ENCODE results near the gene CDH4. TPM values are rescaled to one million over a fixed set of nuclear protein-coding genes. Genes with fewer than 3 reads are reported as not detected.

CDH4 gene
- total RNA-seq, 1 donor from 2014 or later, result 12.1 TPM

GRCh38 chr20:61957961-61958715 is 706.1 kb downstream of the CDH4 start:
- H3K4me3 ChIP-seq (ENCODE audit: low read depth, low read length), result no peak overlapping the region
- DNase-seq (ENCODE audit: low read depth) (no peak), FAIRE-seq (no peak)
- H3K36me3 ChIP-seq (ENCODE audit: control insufficient read depth, insufficient read depth, low read length), result no peaks in the 10 kb centered on the region
- peaks cover 4% of the 10 kb centered on the region for H3K27me3 ChIP-seq (ENCODE audit: control insufficient read depth, insufficient read depth, low read length)
- no peak for TF ChIP-seq CTCF (IDR thresholded peaks at IDR 0.05; ENCODE audit: insufficient read depth, low read length, severe bottlenecking)

GRCh38 chr20:61958773-61959700 is 707.0 kb downstream of the CDH4 start:
- no peak overlapping the region for H3K4me3 ChIP-seq (ENCODE audit: low read depth, low read length)
- DNase-seq (ENCODE audit: low read depth), result no peak
- peaks cover 4% of the 10 kb centered on the region for H3K27me3 ChIP-seq (ENCODE audit: control insufficient read depth, insufficient read depth, low read length)
- no peaks in the 10 kb centered on the region for H3K36me3 ChIP-seq (ENCODE audit: control insufficient read depth, insufficient read depth, low read length)
- no peak for TF ChIP-seq CTCF (IDR thresholded peaks at IDR 0.05; ENCODE audit: insufficient read depth, low read length, severe bottlenecking)
- no peak for FAIRE-seq

GRCh38 chr20:61960836-61961235 is 708.8 kb downstream of the CDH4 start:
- FAIRE-seq (no peak), DNase-seq (ENCODE audit: low read depth) (no peak)
- Histone ChIP-seq H3K36me3 (ENCODE audit: control insufficient read depth, insufficient read depth, low read length) (no peaks in the 10 kb centered on the region), H3K4me3 (ENCODE audit: low read depth, low read length) (no peak overlapping the region), H3K27me3 (ENCODE audit: control insufficient read depth, insufficient read depth, low read length) (peaks cover 5% of the 10 kb centered on the region)
- TF ChIP-seq CTCF (IDR thresholded peaks at IDR 0.05; ENCODE audit: insufficient read depth, low read length, severe bottlenecking), result no peak

GRCh38 chr20:61963149-61963548 is 711.1 kb downstream of the CDH4 start:
- peaks cover 5% of the 10 kb centered on the region for H3K27me3 ChIP-seq (ENCODE audit: control insufficient read depth, insufficient read depth, low read length)
- TF ChIP-seq CTCF (IDR thresholded peaks at IDR 0.05; ENCODE audit: insufficient read depth, low read length, severe bottlenecking), result no peak
- FAIRE-seq (no peak), DNase-seq (ENCODE audit: low read depth) (no peak)
- H3K4me3 ChIP-seq (ENCODE audit: low read depth, low read length), result no peak overlapping the region
- H3K36me3 ChIP-seq (ENCODE audit: control insufficient read depth, insufficient read depth, low read length), result no peaks in the 10 kb centered on the region

GRCh38 chr20:61963885-61964674 is 712.0 kb downstream of the CDH4 start:
- Histone ChIP-seq H3K4me3 (ENCODE audit: low read depth, low read length) (no peak overlapping the region), H3K27me3 (ENCODE audit: control insufficient read depth, insufficient read depth, low read length) (peaks cover 5% of the 10 kb centered on the region), H3K36me3 (ENCODE audit: control insufficient read depth, insufficient read depth, low read length) (no peaks in the 10 kb centered on the region)
- FAIRE-seq (no peak), DNase-seq (ENCODE audit: low read depth) (no peak)
- no peak for TF ChIP-seq CTCF (IDR thresholded peaks at IDR 0.05; ENCODE audit: insufficient read depth, low read length, severe bottlenecking)
